Lower leg skin (tissue), 4 donors: ENCODE results near the gene CD46. TPM values are rescaled to one million over a fixed set of nuclear protein-coding genes. Genes with fewer than 3 reads are reported as not detected.

Experiments used
- DNase-seq, 2 donors: peaks; one replicate each; pipeline ENCODE4 v3.0.0-alpha.2; 2019; ENCODE audit warnings: low spot score in 2 of 2
- H3K4me3 ChIP-seq: fragments of 200-600 bp; sonication (generic); 2 replicates; pipeline ENCODE4 v1.5.1; 2017; ENCODE audit warnings: mild to moderate bottlenecking, low read depth; ENCODE audit not compliant: poor library complexity, severe bottlenecking
- CTCF ChIP-seq, 3 donors: fragments of 450-650 bp; IDR thresholded peaks; one replicate each; pipeline ENCODE4 v1.5.1; 2016; ENCODE audit warnings: antibody characterized with exemption in 3 of 3, mild to moderate bottlenecking in 3 of 3, moderate library complexity in 2 of 3
- POLR2A ChIP-seq, 2 donors: fragments of 450-650 bp; IDR thresholded peaks; one replicate each; pipeline ENCODE4 v1.6.1; 2016 to 2017; ENCODE audit warnings: antibody characterized with exemption in 2 of 2, mild to moderate bottlenecking in 1 of 2, moderate library complexity in 1 of 2
- WGBS, 2 donors: methylation state at CpG; one replicate each; pipeline ENCODE4 v1.1.5; 2018; 5-methylcytosine and 5-hydroxymethylcytosine counted together
- intact Hi-C: fragments of 100-400 bp; cut with DNase I; formaldehyde crosslinking; loops from one replicate; pipeline ENCODE4 v1.15.0; 2023; ENCODE audit warnings: low total_unique reads
- total RNA-seq, 4 donors: library from RNA; depleted of rRNA; stranded (reverse); fragments of >200 nt; gene quantifications; one replicate each; pipeline ENCODE4 v1.1.0, GENCODE V29; 2016

CD46 gene
- total RNA-seq, 4 donors from 2014 or later, result 63.3 to 89.4 (median 76.2) TPM

- intact Hi-C loops, result no loop called here
- TF ChIP-seq CTCF (IDR thresholded peaks at IDR 0.05), result no peak
- TF ChIP-seq POLR2A (IDR thresholded peaks at IDR 0.05), result no peak
- peak overlapping the region; percentile 96 for H3K4me3 ChIP-seq
- DNase-seq, result peak in 1 of 2 donors; percentile 82
- 1 to 2% methylated on average over 28 to 30 of the region's 30 CpGs for WGBS, 2 donors
Measured at GRCh38 chr1:207752456-207752998, 673 bp downstream of the CD46 start.

GRCh38 chr1:207753611-207754010 lies 1.8 kb downstream of the CD46 start:
- no peak for DNase-seq
- no peak for TF ChIP-seq CTCF (IDR thresholded peaks at IDR 0.05)
- no peak for TF ChIP-seq POLR2A (IDR thresholded peaks at IDR 0.05)
- WGBS, 2 donors, result 78 to 80% methylated on average over 7 of the region's 7 CpGs
- H3K4me3 ChIP-seq, result no peak overlapping the region
- intact Hi-C loops, result no loop called here

GRCh38 chr1:207754011-207754410 lies 2.2 kb downstream of the CD46 start:
- no peak overlapping the region for H3K4me3 ChIP-seq
- 73 to 87% methylated on average over 4 of the region's 4 CpGs for WGBS, 2 donors
- no peak for DNase-seq
- intact Hi-C loops, result no loop called here
- TF ChIP-seq POLR2A (IDR thresholded peaks at IDR 0.05), result no peak
- no peak for TF ChIP-seq CTCF (IDR thresholded peaks at IDR 0.05)

GRCh38 chr1:207754974-207755700 lies 3.3 kb downstream of the CD46 start:
- no peak for DNase-seq
- intact Hi-C loops, result no loop called here
- TF ChIP-seq POLR2A (IDR thresholded peaks at IDR 0.05), result no peak
- TF ChIP-seq CTCF (IDR thresholded peaks at IDR 0.05), result no peak
- WGBS, 2 donors, result 76 to 77% methylated on average over 7 of the region's 7 CpGs
- H3K4me3 ChIP-seq, result no peak overlapping the region

GRCh38 chr1:207755846-207756693 lies 4.2 kb downstream of the CD46 start:
- no peak for DNase-seq
- intact Hi-C loops, result no loop called here
- 55 to 69% methylated on average over 2 of the region's 2 CpGs for WGBS, 2 donors
- TF ChIP-seq POLR2A (IDR thresholded peaks at IDR 0.05), result no peak
- TF ChIP-seq CTCF (IDR thresholded peaks at IDR 0.05), result no peak
- no peak overlapping the region for H3K4me3 ChIP-seq
